Limb (tissue), 2 donors: ENCODE data around the gene SCFD2.
"Not testable (repeated sequence)": the region's sequence is repeated elsewhere in the genome, so short reads cannot be mapped to it uniquely, and the experiment has no call there.

Experiments used
- DNase-seq, 2 donors: peaks; one replicate each; pipeline ENCODE4 v3.0.0-alpha.2; 2016; ENCODE audit errors: extremely low spot score in 2 of 2

The SCFD2 gene

DNA sequence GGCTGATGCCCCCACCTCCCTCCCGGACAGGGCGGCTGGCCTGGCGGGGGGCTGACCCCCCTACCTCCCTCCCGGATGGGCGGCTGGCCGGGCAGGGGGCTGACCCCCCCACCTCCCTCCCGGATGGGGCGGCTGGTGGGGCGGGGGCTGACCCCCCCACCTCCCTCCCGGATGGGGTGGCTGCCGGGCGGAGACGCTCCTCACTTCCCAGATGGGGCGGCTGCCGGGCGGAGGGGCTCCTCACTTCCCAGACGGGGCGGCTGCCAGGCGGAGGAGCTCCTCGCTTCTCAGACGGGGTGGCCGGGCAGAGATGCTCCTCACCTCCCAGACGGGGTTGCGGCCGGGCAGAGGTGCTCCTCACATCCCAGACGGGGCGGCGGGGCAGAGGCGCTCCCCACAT is 127.5 kb downstream of the SCFD2 start:
- not testable (repeated sequence) for DNase-seq

DNA sequence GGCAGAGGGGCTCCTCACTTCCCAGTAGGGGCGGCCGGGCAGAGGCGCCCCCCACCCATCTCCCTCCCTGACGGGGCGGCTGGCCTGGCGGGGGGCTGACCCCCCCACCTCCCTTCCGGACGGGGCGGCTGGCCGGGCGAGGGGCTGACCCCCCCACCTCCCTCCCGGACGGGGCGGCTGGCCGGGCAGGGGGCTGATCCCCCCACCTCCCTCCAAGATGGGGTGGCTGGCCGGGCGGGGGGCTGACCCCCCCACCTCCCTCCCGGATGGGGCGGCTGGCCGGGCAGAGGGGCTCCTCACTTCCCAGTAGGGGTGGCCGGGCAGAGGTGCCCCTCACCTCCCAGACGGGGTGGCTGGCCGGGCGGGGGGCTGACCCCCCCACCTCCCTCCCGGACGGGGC is 128.1 kb downstream of the SCFD2 start:
- not testable (repeated sequence) for DNase-seq

- DNase-seq = not testable (repeated sequence)
Measured at GRCh38 chr4:53236624-53237023, 129.2 kb downstream of the SCFD2 start.

DNA sequence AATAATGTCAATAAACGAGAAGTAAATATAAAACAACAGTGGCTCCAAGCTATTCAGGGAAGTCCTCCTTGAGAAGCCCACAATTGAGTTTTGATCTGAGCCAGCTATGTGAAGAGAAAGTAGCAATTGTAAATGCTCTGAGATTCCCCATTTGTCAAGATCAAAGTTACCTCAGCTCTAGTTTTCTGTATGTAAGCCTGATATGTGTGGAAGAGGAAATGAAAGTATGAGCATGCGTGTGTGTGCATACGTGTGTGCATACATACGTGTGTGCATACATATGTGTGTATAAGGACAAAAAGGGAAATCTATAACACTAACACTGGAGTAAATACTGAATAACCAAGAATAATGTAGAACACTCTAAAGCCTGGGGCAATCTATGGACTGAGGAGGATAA is 130.3 kb downstream of the SCFD2 start:
- no peak for DNase-seq

DNA sequence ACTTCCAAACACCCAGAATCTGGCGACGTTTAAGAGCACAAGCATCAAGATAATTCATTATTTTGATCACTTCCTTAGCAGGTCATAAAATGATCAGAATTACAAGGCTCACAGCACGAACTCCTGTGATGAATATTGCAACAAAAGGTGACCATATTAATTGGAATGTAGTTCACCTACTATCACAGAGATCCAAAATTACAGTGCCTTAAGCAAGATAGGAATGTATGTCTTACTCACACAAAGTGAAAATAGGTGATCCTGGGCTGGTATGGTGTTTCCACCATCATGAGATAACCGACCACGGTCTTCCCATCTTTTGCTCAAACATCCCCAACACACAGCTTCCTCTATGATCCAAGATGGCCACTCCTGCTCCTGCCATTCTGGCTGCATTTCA is 131.2 kb downstream of the SCFD2 start:
- no peak for DNase-seq

- DNase-seq = no peak
Measured at GRCh38 chr4:53234111-53234510, 131.8 kb downstream of the SCFD2 start.

DNA sequence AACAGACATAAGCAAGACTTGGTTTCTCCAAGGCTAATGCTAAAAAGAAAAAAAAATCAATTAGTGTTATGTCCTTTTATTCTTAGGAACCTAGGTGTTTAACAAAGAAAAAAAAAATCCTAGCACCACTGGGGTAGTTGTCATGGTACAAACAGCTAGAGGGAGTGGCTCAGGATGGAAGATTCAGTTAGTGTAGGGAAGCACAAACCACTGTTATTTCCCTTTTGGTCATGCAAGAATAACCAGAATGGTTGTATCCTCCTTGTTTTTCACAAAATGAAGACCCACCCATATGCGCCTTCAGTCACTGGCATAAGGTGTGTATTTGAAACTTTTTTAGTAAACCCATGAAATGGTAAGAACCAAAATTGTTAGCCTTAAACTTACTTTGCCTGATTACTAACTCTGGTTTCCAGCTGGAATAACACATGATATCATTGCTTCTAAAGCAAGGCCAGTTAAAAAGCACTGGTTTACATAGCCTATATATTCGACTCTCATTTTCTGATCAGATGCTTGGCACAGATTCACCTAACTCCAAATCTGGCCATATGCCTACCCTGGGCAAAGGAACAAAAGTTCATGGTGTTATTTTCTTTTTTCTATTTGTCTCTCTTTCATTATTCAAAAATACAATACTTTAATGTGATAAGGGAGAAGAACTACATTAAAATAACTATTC is 132.6 kb downstream of the SCFD2 start:
- DNase-seq = no peak

DNA sequence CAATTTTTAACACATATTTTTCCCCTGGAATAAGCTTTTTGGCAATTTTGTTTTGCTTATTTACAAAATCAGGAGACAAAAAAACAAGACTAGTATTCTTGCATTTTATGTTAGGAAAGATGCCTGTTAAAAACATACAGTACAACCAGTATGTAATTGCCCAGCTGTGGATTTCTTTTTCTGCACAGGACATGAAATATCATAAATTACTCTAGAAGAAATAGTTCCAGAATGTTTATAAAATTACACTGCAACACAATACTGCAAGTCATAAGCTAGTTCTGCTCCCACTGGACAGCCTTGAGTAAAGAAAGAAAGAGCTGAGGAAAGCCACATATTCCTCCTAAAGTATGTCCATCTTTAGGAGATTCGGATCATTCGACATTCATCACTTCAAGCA is 133.5 kb downstream of the SCFD2 start:
- DNase-seq = no peak

- no peak for DNase-seq
Measured at GRCh38 chr4:53228036-53228435, 137.8 kb downstream of the SCFD2 start.

DNA sequence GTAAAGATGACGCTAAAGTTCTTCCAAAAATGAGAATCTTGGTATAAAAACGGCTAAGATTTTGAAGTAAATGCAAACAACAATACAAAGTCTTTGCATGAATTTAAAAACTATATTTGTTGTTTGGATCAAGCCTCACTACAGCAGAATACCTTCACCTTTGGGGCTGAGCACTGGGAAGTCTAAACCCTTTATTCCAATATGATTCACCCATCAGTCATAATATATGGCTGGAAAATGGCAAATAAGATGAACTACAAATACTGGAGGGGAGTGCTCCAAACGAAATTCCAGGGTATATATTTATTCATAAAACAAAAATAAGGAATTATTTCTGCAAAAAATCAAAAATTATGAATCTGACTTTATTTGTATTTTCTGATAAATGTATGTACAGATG is 138.4 kb downstream of the SCFD2 start:
- DNase-seq = no peak

DNA sequence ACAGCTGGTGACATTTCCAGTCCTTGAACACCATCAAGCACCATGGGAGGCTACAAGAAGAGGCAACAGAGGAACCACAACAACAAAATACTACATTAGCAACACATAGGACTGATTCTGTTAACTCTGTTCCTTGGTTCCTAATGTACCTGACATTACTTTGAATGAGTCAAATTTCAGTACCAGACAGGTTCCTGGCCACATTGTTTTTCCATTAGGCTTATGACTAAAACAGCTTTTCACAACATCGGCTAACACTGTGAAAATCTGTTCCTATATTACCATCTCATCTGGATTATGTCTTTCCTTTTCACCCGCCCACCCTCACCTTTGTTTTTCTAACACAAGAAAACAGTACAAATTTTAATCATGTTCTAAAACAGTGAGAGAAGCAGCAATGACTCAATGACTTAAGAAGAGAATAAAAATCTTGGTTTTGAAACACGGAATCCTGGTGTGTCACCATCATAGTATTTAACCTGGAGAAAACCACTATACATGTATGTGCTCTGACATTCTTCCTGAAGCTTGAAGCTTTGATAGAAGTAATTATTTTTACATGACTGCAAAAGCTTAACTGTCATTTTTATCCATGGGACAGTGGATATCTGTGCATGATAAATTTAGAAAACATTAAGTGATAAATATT is 143.9 kb downstream of the SCFD2 start:
- DNase-seq = no peak

DNA sequence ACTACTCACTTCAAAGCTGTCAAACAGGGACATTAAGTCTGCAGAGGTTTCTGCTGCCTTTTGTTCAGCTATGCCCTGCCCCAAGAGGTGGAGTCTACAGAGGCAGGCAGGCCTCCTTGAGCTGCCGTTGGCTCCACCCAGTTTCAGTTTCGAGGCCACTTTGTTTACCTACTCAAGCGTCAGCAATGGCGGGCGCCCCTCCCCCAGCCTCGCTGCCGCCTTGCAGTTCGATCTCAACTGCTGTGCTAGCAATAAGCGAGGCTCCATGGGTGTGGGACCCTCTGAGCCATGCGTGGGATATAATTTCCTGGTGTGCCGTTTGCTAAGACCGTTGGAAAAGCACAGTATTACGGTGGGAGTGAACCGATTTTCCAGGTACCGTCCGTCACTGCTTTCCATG is 146.7 kb downstream of the SCFD2 start:
- DNase-seq = not testable (repeated sequence)

DNA sequence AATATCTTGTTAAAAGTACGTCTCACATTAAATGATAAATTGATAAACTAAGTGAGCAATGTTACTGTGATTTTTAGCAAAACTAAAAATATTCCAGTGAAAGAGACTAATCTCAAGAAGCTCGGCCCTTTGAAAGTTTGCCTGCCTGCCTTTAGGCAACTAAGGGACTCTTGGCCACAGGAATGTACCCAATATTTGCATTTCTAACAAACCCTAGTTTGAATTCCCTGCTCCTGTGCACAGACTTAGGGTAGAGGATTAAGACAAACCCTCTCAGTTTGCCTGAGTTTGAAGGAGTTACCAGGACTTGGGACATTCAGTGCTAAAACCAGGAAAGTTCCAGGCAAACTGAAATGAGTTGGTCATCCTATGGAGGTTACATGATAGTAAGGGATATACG is 157.1 kb downstream of the SCFD2 start:
- DNase-seq = no peak

DNA sequence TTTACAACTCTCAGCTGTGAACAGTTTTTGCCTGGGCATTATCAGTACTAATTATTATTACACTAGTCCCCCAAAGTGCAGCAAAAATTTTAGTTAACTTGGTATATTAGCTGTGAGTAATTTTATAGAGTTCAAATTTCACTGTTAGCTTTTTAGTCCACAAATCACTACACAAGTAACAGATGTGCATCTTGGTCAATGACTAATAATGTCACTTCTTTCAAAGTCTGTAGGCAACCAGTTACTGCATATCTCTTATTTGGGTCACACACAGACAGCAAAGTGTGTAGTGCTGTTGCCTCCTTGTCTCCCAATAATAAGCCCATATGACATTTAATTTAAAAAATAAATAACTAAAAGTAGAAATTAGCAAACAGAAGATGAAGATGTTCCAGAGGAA is 159.9 kb downstream of the SCFD2 start:
- DNase-seq = no peak

- no peak for DNase-seq
Measured at GRCh38 chr4:53199356-53199755, 166.5 kb downstream of the SCFD2 start.

- DNase-seq = peak in 1 of 2 donors; percentile 50
Measured at GRCh38 chr4:53197772-53198142, 168.1 kb downstream of the SCFD2 start.

DNA sequence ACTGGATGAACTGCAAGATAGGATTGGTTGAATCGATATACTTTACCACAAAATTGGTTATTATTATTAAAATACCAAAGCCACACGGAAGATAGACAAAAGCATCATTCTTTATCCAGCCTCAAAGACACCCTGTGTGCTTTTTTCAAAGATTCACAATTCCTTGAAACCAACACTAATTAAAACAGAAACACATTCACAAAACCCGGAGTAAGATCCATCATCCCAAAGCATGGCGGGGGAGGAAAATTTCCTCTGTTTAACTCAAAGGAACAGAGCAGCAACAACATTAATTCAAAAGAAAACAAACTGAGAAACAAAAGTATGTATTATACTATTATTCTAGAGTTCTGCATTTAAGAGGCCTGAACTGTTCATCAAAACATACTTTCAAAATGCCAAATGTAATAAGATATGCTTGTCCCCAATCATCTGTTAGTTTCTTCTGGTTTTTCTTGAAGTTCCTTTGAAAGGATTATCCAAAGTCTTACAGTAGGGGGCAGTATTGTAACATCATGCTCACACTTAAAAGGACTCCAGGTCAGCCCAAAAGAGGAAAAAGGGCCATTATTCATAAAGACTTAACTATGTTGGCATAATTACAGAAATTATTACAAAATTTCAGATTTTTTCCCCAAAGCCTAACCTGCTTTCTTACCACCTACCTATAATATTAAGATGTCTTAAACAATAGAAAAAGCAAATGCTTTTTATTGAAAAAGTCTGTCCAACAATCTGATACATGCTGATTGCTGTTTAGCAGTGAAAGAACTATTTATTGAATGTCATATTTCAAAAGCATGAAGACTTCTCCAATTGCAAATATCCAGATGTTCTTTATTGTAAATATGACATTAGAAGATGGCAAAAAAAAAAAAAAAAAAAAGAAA is 168.7 kb downstream of the SCFD2 start:
- peak in 1 of 2 donors; percentile 87 for DNase-seq

GRCh38 chr4:53195815-53196661 is 169.8 kb downstream of the SCFD2 start:
- peak in 1 of 2 donors; percentile 48 for DNase-seq

DNA sequence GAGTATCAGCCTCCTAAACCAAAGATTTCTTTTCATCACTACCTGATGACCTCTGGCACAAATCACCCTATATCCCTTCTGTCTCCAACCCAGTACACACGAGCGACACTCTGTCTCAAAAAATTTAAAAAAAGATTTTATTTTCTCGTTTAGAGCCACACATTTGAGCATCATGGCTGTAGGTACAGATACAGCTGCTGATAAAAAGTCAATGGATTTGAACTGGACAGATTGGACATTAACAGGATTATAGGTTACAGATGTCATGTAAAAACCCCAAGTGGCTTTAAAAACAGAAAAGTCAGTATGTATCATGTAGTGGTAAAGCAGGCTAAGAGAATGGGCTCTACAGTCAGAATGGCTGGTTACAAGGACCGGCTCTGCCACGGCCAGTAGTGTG is 171.1 kb downstream of the SCFD2 start:
- DNase-seq = no peak

- no peak for DNase-seq
Measured at GRCh38 chr4:53193111-53193510, 172.8 kb downstream of the SCFD2 start.

DNA sequence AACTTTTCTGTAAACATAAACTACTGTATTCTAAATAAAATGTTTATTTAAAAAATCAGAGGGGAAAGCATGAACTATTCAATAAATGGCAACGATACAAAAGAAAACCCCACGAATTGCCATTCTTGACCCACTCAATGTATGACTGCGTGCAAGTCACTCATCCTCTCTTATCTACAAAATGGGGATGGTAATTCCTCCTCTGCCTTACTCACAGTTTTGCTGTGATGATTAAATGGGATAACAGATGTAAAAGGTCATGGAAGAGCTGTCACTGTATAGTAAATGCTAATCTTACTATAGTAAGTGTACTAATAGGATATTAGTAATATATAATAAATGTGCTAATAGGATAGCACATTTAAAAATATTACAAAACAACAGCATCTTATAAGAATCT is 173.4 kb downstream of the SCFD2 start:
- no peak for DNase-seq
